Midbrain (tissue), 1 donor: ENCODE results near the gene RTN3.
A peak's percentile ranks its signal among the peaks of the same experiment; 100 is the strongest.
"Not testable (repeated sequence)": the region's sequence is repeated elsewhere in the genome, so short reads cannot be mapped to it uniquely, and the experiment has no call there.

Experiments
- DNase-seq: peaks from one replicate; lab custom pipeline; 2025; lab: John Stamatoyannopoulos, UW

RTN3 gene

DNA sequence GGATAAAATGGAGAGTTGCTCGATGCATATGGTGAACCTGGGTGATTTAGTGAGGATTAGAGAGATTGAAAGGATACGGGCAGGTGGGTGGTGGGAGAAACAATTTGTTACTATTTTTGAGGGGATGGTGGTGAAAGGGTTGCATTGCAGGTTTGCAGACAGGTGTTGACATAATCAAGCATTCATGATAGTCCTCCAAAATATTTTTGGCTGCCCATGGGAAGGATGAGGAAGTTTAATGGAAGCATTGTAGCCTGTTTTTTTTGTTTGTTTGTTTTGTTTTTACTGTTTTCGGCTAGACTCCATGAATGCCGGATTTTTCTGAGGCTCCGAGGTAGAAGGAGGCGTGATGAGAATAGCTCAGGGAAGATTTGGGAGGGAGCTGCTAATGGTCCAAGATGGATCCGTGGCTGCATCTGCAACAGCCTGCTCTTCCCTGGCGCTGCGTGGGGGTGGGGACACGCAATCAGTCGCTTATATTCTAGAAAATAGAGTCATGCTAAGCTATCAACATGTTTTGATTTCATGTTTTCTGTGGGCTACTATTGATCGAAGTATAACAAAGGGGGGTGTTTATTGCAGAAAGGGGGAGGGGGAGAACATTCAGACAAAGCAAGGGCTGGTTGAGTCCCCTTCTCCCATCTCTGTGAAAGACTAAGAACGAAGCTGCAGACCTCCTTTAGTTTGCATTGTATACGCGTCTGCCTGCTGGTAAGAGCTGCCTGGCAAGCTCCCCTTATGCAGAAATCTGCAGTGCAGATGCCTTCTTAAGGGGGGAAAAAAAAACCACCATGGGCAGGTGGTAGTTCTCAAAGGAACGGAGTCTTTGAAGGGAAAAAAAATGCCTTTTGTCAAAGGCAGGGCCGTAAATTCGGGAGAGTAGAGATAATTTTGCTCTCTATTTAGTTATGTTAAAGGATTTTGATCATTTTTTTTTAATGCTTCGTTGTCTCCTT is 1.0 kb downstream of the RTN3 start:
- DNase-seq, result peak; percentile 72

DNA sequence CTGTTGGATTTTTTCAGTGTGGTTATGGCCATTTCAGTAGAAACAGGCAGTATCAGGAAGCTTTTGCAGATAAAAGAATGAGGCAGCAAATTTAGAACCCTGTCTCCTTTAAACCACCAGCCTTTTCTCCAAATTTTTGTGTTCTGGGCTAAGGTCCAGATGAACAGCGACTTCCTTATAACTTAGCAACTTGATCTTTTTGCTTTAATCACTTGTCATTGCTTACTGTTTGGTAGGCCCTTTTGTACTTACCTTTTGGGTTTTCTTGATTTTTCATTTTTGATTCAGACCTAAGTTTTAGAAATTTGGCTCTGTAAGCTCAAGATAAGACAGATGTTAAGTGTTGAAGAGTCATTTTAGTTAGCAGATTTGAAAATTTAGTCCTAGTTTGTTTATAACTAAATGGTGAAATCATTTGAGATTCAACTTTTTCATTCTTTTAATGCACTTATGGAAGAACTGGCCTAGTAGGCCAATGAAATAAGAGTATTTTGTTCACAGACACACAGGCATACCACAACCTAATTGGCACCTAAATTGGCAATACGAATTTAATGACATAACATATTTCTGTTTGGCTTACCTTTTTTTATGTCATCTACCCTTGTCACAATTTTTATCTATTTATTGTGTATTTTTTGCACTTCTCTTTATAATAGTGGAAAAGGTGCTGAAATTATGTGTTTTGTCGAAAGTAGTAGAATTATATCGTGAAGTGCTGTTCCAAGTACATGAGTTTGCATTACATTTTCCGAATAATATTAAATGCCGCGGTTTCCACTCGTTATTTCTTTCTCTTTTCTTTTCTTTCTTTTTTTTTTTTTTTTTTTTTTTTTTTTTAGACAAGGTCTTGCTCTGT is 2.1 kb downstream of the RTN3 start:
- peak; percentile 35 for DNase-seq

DNA sequence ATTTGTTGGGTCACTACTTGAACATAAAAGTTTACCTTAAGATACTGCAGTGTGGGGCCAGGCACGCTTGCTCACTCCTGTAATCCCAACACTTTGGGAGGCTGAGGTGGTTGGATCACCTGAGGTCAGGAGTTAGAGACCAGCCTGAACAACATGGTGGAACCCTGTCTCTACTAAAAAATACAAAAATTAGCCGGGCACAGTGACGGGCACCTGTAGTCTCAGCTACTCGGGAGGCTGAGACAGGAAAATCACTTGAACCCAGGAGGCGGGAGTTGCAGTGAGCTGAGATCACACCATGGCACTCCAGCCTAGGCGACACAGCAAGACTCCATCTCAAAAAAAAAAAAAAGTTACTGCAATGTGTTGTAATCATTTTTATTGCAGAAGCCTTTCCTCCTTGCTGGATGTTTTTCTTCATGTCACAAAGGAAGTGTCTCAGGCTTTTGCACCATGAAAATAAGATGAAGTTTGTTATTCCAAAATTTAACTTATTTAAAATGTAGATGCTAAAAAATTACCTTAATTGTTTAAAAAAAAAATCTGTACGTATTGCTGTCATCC is 3.9 kb downstream of the RTN3 start:
- DNase-seq, result not testable (repeated sequence)

- DNase-seq, result no peak
Measured at GRCh38 chr11:63686926-63687325, 5.6 kb downstream of the RTN3 start.

DNA sequence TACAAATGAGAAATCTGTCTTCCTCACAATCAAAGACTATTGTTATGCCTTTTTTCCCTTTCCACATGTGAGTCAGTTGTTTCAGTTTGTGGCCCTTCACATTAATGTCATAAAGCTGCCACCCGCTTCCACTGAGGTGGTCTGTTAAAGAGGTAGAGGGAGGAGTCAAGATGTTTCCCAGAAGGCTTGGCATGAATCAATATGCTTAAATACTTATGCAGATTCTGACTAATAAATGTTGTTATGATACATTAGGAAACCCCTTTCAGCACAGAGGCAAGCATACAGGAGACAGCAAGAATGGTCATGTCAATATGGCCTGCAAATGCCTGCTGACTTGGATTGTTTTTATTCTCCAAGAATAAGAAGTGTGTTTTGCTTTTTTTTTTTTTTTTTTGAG is 6.5 kb downstream of the RTN3 start:
- DNase-seq, result no peak

DNA sequence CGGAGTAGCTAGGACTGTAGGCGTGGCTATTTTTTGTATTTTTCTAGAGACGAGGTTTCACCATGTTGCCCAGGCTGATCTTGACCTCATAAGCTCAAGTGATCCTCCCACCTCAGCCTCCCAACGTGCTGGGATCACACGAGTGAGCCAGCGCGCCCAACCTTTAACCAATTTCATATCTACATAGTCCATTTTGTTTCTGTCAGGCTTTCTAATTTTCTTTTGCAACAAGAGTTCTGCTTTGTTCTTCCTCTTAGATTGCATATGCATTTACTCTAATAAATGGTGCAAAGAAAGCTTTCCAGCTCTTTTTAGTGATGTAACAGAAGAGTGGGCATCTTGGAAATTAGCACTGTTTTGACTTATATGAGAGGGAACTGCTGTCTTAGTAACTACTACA is 13.3 kb downstream of the RTN3 start:
- no peak for DNase-seq

DNA sequence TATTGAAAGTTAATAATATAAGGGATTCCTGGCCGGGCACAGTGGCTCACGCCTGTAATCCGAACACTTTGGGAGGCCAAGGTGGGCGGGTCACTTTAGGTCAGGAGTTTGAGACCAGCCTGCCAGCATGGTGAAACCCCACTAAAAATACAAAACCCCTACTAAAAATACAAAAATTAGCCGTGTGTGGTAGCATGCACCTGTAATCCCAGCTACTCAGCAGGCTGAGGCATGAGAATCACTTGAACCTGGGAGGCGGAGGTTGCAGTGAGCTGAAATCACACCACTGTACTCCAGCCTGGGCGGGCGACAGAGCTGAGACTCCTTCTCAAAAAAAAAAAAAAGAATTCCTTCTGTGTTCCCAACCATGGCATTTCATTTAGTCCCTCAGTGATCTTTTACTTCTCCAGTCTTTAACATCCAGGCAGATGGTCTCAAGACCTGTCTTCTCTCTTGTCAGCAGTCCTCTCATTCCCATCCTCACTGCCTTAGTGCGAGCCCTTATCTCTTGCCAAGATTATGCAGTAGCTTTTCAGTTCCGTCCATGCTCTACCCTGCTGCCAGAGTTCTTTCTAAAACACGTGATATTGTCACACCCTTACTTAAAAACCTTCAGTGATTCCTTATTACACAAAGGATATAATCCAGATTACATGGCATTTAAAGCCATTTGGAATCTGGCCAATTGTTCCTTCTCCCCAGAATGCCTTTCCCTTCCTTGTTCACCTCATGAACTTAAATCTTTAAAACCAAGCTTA is 17.9 kb downstream of the RTN3 start:
- no peak for DNase-seq

DNA sequence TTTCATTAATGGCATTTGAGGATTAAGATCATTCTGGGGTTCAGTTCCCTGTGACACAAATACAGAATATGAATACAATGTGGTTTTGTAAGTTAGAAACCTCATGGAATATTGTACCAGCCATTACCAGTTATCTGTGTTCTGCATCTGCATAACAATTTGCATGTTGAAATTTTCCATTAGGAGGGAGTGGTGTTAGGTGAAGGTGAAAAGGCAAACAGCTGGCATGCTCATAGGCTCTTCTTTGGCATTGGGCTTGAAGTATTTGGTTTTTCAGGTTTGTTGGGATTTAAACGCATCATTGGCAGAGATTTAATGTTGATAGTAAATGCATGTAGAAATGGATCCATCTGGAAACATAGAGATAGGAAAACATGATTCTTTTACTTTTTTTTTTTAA is 18.6 kb downstream of the RTN3 start:
- DNase-seq, result no peak

- DNase-seq, result peak; percentile 35
Measured at GRCh38 chr11:63705526-63705925, 24.2 kb downstream of the RTN3 start.

GRCh38 chr11:63708764-63709163 is 27.5 kb downstream of the RTN3 start:
- DNase-seq, result no peak

GRCh38 chr11:63709336-63709884 is 28.1 kb downstream of the RTN3 start:
- DNase-seq, result no peak

DNA sequence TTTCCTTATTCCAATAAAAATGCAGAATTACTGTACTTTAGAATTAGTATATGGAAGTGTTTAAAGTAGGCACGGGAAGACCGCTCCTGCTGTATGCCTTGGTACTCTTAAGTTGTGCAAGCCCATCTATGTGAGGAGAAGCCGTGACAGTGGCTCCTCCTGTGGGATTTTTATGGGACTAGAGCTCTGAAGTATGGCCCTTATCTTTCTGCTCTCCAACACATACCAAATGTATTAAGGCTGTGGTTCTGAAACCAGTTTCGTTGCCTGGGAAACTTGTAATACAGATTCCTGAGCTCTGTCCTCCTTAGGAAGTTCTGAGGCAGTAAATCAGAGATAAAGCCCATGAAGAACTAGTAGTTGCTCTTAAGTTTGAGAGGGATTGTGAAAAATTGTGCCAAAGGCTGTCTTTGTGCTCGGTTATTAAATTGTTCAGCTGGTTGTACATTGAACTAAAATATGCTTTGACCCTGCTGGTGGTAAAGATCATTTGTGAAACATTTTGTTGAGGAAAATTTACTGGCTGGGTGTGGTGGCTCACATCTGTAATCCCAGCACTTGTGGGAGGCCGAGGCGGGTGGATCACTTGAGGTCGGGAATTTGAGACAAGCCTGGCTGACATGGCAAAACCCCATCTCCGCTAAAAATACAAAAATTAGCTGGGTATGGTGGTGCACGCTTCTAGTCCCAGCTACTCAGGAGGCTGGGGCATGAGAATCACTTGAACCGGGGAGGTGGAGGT is 29.3 kb downstream of the RTN3 start:
- DNase-seq, result no peak

DNA sequence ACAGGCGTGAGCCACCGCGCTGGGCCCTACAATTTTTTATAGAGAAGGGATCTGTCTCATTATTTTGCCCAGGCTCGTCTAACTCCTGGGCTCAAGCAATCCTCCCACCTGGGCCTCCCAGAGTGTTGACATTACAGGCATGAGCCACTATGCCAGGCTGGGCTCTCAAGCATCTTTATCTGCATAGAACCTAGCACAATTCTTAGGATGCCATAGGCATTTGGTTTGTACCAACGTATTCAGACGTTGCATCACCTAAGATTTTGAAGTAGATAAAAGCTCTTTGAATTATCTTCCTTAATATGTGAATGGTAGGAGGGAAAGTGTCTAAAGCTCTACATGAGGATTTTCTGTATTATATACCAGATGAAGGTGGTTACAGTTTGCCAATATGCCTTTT is 30.5 kb downstream of the RTN3 start:
- no peak for DNase-seq

GRCh38 chr11:63713766-63714165 is 32.5 kb downstream of the RTN3 start:
- DNase-seq, result no peak

GRCh38 chr11:63716046-63716445 is 34.7 kb downstream of the RTN3 start:
- DNase-seq, result no peak

- DNase-seq, result no peak
Measured at GRCh38 chr11:63719001-63719400, 37.7 kb downstream of the RTN3 start.

- no peak for DNase-seq
Measured at GRCh38 chr11:63719987-63720386, 38.7 kb downstream of the RTN3 start.

DNA sequence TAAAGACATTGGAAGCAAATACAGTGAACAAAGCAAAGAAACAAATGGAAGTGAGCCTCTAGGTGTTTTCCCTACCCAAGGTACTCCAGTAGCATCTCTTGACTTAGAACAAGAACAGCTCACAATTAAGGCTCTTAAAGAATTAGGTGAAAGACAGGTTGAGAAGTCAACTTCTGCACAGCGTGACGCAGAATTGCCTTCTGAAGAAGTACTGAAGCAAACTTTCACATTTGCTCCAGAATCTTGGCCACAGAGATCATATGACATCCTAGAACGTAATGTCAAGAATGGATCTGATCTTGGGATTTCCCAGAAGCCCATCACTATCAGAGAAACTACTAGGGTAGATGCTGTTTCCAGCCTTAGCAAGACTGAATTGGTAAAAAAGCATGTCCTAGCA is 39.3 kb downstream of the RTN3 start:
- DNase-seq, result no peak

- DNase-seq, result no peak
Measured at GRCh38 chr11:63729326-63729725, 48.0 kb downstream of the RTN3 start.

DNA sequence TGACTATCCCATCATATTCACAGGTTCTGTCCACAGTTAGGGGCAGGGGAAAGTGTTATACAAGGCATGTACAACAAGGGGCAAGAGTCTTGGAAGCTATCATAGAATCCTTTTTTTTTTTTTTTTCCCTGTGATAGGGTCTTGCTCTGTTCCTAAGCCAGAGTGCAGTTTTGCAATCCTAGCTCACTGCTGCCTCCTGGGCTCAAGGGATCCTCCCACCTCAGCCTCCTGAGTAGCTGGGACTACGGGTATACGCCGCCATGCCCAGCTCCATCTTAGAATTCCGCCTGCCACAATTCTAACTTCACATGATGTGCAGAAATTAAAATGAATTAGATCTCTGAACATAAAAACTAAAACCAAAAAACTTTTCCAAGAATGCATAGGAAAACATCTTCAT is 55.6 kb downstream of the RTN3 start:
- DNase-seq, result no peak

DNA sequence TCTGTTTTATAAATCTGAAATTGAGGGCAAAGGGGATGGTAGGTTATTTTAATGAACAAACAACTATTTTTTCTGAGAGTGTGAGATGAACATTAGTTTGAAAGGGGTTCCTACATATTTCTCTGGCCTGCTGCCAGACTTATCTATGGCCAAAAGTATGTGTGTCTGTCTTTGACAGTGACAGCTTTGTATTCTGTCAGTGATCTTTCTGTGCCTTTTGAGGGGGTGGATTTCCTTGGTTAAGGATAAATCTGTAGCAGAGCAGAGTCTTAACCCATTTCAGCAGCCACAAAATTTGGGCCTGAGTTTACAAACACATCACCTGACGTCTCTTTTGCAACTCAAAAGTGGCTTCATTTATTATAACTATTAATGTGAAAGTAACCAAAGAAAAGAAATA is 56.4 kb downstream of the RTN3 start:
- no peak for DNase-seq
